ENCODE measurements around the gene SLC6A2. TPM values are rescaled to one million over a fixed set of nuclear protein-coding genes. Genes with fewer than 3 reads are reported as not detected.
A peak's percentile ranks its signal among the peaks of the same experiment; 100 is the strongest.
"Not testable (repeated sequence)": the region's sequence is repeated elsewhere in the genome, so short reads cannot be mapped to it uniquely, and the experiment has no call there.

Gene SLC6A2
- total RNA-seq, 1 donor from 2014 or later, result not detected

DNA sequence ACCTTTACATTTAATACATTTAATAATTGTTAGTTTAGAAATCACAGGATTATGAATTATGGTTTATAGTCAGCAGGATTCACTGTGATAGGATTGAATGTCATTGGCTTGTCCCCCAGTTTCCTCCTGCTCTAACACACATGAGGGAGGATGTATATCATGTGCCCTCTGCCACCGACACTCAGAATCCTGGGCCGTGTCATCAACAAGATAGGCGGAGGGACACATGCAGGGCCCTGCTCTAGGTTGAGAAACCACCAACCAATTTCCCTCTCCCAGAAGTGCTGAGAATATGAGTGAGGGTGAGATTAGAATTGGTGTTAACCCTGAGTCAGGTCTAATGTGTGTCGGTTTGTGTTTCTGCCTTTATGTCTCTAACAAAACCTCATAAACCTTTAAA, 92.0 kb downstream of the SLC6A2 start:
- TF ChIP-seq CTCF (IDR thresholded peaks at IDR 0.05), result no peak
- Mint-ChIP-seq H3K27ac (no peak overlapping the region), H3K4me1 (peaks cover 5% of the 10 kb centered on the region), H3K9me3 (peaks cover 6% of the 10 kb centered on the region), H3K4me3 (no peak overlapping the region), H3K27me3 (peaks cover 15% of the 10 kb centered on the region), H3K36me3 (ENCODE audit: low read depth) (no peaks in the 10 kb centered on the region)
- ChIA-PET CTCF (no interaction called here), POLR2A (no interaction called here)
- ATAC-seq (ENCODE audit: low read depth) (no peak), DNase-seq (no peak)
- intact Hi-C loops (cut with micrococcal nuclease), result no loop called here

GRCh38 chr16:55752465-55753144, 96.8 kb downstream of the SLC6A2 start:
- H3K9me3 Mint-ChIP-seq; CTCF ChIA-PET; H3K36me3 Mint-ChIP-seq (ENCODE audit: low read depth); H3K4me3 Mint-ChIP-seq; POLR2A ChIA-PET; DNase-seq; H3K27me3 Mint-ChIP-seq; ATAC-seq (ENCODE audit: low read depth); intact Hi-C loops (cut with micrococcal nuclease): not testable (repeated sequence)
- Mint-ChIP-seq H3K27ac (peak overlapping the region; percentile 18), H3K4me1 (peaks cover 15% of the 10 kb centered on the region)

DNA sequence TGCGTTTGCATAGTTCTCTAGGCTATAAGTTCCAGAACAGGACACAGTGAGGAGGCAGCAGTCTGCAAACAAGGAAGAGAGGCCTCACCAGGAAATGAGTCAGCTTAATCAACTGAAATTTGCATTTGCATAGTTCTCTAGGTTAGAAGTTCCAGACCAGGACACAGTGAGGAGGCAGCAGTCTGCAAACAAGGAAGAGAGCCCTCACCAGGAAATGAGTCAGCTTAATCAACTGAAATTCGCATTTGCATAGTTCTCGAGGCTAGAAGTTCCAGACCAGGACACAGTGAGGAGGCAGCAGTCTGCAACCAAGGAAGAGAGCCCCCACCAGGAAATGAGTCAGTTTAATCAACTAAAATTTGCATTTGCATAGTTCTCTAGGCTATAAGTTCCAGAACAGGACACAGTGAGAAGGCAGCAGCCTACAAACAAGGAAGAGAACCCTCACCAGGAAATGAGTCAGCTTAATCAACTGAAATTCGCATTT, 97.4 kb downstream of the SLC6A2 start:
- Mint-ChIP-seq H3K27ac (peak overlapping the region; percentile 37), H3K4me1 (peaks cover 15% of the 10 kb centered on the region)
- ATAC-seq (ENCODE audit: low read depth); intact Hi-C loops (cut with micrococcal nuclease); DNase-seq; H3K27me3 Mint-ChIP-seq; H3K9me3 Mint-ChIP-seq; POLR2A ChIA-PET; CTCF ChIA-PET; H3K36me3 Mint-ChIP-seq (ENCODE audit: low read depth); H3K4me3 Mint-ChIP-seq: not testable (repeated sequence)

Other genes with a start within 250 kb of the SLC6A2 start
- gene MMP2, start 176.8 kb upstream of the SLC6A2 start, total RNA-seq, result not detected in 2 replicates
- 0.04 and 0.42 TPM in 2 replicates for gene LPCAT2, start 146.9 kb upstream of the SLC6A2 start, total RNA-seq
- gene CAPNS2, start 89.3 kb upstream of the SLC6A2 start, total RNA-seq, result not detected in 2 replicates
- gene CES1, start 177.1 kb downstream of the SLC6A2 start, total RNA-seq, result not detected in 2 replicates
- gene CES5A, start 219.4 kb downstream of the SLC6A2 start, total RNA-seq, result not detected in 2 replicates

All from activated B cell treated with CpG ODN at 0.5 μM for 24 hours (primary cell).